Measurements from ENCODE around the gene ALDH3A1. TPM values are rescaled to one million over a fixed set of nuclear protein-coding genes. Genes with fewer than 3 reads are reported as not detected.

ALDH3A1 gene
- total RNA-seq, 6 experiments from 2014 or later = 0.26 to 13.8 (median 1.7) TPM

DNA sequence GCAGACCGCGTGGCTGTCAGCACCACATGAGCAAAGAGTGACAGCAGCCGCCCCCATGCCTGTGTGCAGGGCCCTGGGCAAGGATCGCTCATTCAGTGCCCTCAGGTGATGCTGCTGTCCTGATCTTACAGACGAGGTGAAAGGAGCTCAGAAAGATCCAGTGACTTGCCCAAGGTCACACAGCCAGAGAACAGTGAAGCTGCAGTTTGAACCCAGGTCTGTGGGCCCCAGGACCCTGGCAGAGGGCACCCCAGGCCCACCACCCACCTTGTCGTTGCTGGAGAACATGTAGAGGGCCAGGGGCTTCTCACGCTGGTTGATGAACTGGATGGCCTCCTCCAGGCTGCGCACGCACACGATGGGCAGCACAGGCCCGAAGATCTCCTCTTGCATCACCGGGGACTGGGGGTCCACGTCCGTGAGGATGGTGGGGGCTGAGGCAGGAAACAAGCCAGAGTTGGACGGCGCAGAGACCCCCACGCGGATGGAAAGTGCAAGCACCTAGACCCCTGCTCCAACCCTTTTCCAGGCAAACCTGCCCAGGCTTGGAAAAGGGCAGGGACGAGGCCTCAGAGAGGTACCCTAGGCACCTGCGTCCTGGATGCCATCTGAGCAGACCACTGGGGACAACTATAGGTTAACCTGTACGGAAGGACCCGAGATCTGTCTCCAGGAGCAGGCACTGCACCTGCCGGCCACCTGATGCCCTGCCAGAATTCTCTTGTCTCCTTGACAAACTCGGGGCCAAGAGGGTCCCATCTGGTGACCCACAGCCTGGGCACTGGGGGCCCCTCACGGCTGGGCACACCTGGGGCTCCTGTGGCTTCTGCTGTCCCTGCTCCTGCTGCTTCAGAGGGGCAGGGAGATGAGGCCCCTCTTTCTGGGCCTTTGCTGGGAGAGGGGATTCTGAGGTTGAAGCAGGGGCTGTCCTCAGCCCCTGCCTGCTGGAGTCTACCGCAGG lies 8.6 kb downstream of the ALDH3A1 start:
- DNase-seq = no peak
- no peak overlapping the region for H3K27ac ChIP-seq
- H3K4me3 ChIP-seq = no peak overlapping the region
- no peaks in the 10 kb centered on the region for H3K9me3 ChIP-seq
- H3K27me3 ChIP-seq = no peaks in the 10 kb centered on the region
- intact Hi-C loops (cut with DNase I) = no loop called here
- ATAC-seq = no peak
- no peaks in the 10 kb centered on the region for H3K36me3 ChIP-seq
- TF ChIP-seq, protein P1, sequence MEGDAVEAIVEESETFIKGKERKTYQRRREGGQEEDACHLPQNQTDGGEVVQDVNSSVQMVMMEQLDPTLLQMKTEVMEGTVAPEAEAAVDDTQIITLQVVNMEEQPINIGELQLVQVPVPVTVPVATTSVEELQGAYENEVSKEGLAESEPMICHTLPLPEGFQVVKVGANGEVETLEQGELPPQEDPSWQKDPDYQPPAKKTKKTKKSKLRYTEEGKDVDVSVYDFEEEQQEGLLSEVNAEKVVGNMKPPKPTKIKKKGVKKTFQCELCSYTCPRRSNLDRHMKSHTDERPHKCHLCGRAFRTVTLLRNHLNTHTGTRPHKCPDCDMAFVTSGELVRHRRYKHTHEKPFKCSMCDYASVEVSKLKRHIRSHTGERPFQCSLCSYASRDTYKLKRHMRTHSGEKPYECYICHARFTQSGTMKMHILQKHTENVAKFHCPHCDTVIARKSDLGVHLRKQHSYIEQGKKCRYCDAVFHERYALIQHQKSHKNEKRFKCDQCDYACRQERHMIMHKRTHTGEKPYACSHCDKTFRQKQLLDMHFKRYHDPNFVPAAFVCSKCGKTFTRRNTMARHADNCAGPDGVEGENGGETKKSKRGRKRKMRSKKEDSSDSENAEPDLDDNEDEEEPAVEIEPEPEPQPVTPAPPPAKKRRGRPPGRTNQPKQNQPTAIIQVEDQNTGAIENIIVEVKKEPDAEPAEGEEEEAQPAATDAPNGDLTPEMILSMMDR (IDR thresholded peaks at IDR 0.05) = no peak
- TF ChIP-seq POLR2A (IDR thresholded peaks at IDR 0.05) = no peak
- H3K4me1 ChIP-seq = no peaks in the 10 kb centered on the region
- 85% methylated on average over 4 of the region's 26 CpGs for WGBS (ENCODE audit: insufficient coverage, low coverage, low lambda C conversion rate, missing lambda C conversion rate)

GRCh38 chr17:19738757-19739156 lies 9.3 kb downstream of the ALDH3A1 start:
- H3K27me3 ChIP-seq = no peaks in the 10 kb centered on the region
- no peak for ATAC-seq
- no peaks in the 10 kb centered on the region for H3K4me1 ChIP-seq
- H3K27ac ChIP-seq = no peak overlapping the region
- no CpG with 5 or more reads among the region's 9 CpGs for WGBS (ENCODE audit: insufficient coverage, low coverage, low lambda C conversion rate, missing lambda C conversion rate)
- no peak overlapping the region for H3K4me3 ChIP-seq
- H3K9me3 ChIP-seq = no peaks in the 10 kb centered on the region
- no peaks in the 10 kb centered on the region for H3K36me3 ChIP-seq
- intact Hi-C loops (cut with DNase I) = no loop called here
- DNase-seq = no peak
- TF ChIP-seq, protein P1 (IDR thresholded peaks at IDR 0.05) = no peak
- TF ChIP-seq POLR2A (IDR thresholded peaks at IDR 0.05) = no peak

DNA sequence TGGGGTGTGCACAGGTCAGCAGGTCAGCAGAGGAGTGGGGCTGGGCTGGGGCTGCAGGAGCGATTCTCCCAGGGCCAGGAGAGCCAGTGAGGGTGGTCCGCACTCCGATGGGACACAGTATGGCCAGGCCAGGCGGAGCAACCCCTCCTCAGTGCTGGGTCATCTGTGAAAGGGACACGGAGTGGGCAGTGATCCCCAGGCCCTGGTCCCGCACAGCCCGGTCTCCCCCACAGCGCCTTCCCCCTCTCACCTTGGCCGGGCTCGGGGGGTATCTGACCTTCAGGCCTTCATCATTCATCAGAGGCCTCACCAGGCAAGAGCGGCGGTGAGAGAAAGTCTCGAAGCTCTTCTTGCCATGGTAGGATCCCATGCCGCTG lies 10.0 kb downstream of the ALDH3A1 start:
- TF ChIP-seq, protein P1 (IDR thresholded peaks at IDR 0.05) = no peak
- TF ChIP-seq POLR2A (IDR thresholded peaks at IDR 0.05) = no peak
- H3K4me1 ChIP-seq = no peaks in the 10 kb centered on the region
- intact Hi-C loops (cut with DNase I) = no loop called here
- no peak for ATAC-seq
- WGBS (ENCODE audit: insufficient coverage, low coverage, low lambda C conversion rate, missing lambda C conversion rate) = 100% methylated on average over 4 of the region's 14 CpGs
- H3K36me3 ChIP-seq = no peaks in the 10 kb centered on the region
- no peak overlapping the region for H3K27ac ChIP-seq
- no peak overlapping the region for H3K4me3 ChIP-seq
- no peaks in the 10 kb centered on the region for H3K9me3 ChIP-seq
- DNase-seq = no peak
- no peaks in the 10 kb centered on the region for H3K27me3 ChIP-seq

GRCh38 chr17:19737305-19738072 lies 10.6 kb downstream of the ALDH3A1 start:
- ATAC-seq (no peak), DNase-seq (no peak)
- Histone ChIP-seq H3K9me3 (no peaks in the 10 kb centered on the region), H3K27me3 (no peaks in the 10 kb centered on the region), H3K27ac (no peak overlapping the region), H3K36me3 (no peaks in the 10 kb centered on the region), H3K4me1 (no peaks in the 10 kb centered on the region), H3K4me3 (no peak overlapping the region)
- 58% methylated on average over 4 of the region's 15 CpGs for WGBS (ENCODE audit: insufficient coverage, low coverage, low lambda C conversion rate, missing lambda C conversion rate)
- intact Hi-C loops (cut with DNase I) = no loop called here
- TF ChIP-seq, protein P1 (IDR thresholded peaks at IDR 0.05) = no peak
- TF ChIP-seq POLR2A (IDR thresholded peaks at IDR 0.05) = no peak

Data from right lobe of liver (tissue), 6 donors.